ENCODE data around the gene SIAE.

The SIAE gene

GRCh38 chr11:124716591-124716990 lies 43.1 kb upstream of the SIAE start:
- no peak for FAIRE-seq
- no peak for DNase-seq (ENCODE audit: insufficient read length, low spot score)
- no peak for TF ChIP-seq CTCF (IDR thresholded peaks at IDR 0.05; ENCODE audit: insufficient read depth, missing control alignments)

- DNase-seq (ENCODE audit: insufficient read length, low spot score) = no peak
- no peak for FAIRE-seq
- no peak for TF ChIP-seq CTCF (IDR thresholded peaks at IDR 0.05; ENCODE audit: insufficient read depth, missing control alignments)
These were observed 38.9 kb upstream of the SIAE start for GRCh38 chr11:124712392-124712791.

GRCh38 chr11:124707829-124708228 lies 34.3 kb upstream of the SIAE start:
- no peak for DNase-seq (ENCODE audit: insufficient read length, low spot score)
- no peak for TF ChIP-seq CTCF (IDR thresholded peaks at IDR 0.05; ENCODE audit: insufficient read depth, missing control alignments)
- no peak for FAIRE-seq

GRCh38 chr11:124700028-124700427 lies 26.5 kb upstream of the SIAE start:
- no peak for TF ChIP-seq CTCF (IDR thresholded peaks at IDR 0.05; ENCODE audit: insufficient read depth, missing control alignments)
- no peak for DNase-seq (ENCODE audit: insufficient read length, low spot score)
- FAIRE-seq = no peak

- DNase-seq (ENCODE audit: insufficient read length, low spot score) (no peak), FAIRE-seq (no peak)
- no peak for TF ChIP-seq CTCF (IDR thresholded peaks at IDR 0.05; ENCODE audit: insufficient read depth, missing control alignments)
These were observed 26.0 kb upstream of the SIAE start for GRCh38 chr11:124699547-124699946.

GRCh38 chr11:124693142-124693541 lies 19.6 kb upstream of the SIAE start:
- no peak for TF ChIP-seq CTCF (IDR thresholded peaks at IDR 0.05; ENCODE audit: insufficient read depth, missing control alignments)
- FAIRE-seq = no peak
- no peak for DNase-seq (ENCODE audit: insufficient read length, low spot score)

- no peak for TF ChIP-seq CTCF (IDR thresholded peaks at IDR 0.05; ENCODE audit: insufficient read depth, missing control alignments)
- DNase-seq (ENCODE audit: insufficient read length, low spot score) = no peak
- no peak for FAIRE-seq
These were observed 8.9 kb upstream of the SIAE start for GRCh38 chr11:124682443-124682842.

Data from D721Med (cell line).